Measurements from ENCODE around the gene RIMBP2. TPM values are rescaled to one million over a fixed set of nuclear protein-coding genes. Genes with fewer than 3 reads are reported as not detected.
"Not testable (repeated sequence)": the region's sequence is repeated elsewhere in the genome, so short reads cannot be mapped to it uniquely, and the experiment has no call there.

Gene RIMBP2
- total RNA-seq, 1 experiment from 2014 or later = 2.1 TPM

- DNase-seq = no peak
- H3K4me3 ChIP-seq (ENCODE audit: insufficient read depth, low read depth, low read length) = no peak overlapping the region
- no peaks in the 10 kb centered on the region for H3K27me3 ChIP-seq (ENCODE audit: control insufficient read depth, insufficient read depth, low read length)
- no peaks in the 10 kb centered on the region for H3K36me3 ChIP-seq (replicated peaks; ENCODE audit: control insufficient read depth, insufficient read depth, low read length)
These were observed 28.2 kb upstream of the RIMBP2 start for GRCh38 chr12:130744274-130744673.

GRCh38 chr12:130743606-130744005 is 27.5 kb upstream of the RIMBP2 start:
- H3K36me3 ChIP-seq (replicated peaks; ENCODE audit: control insufficient read depth, insufficient read depth, low read length) = no peaks in the 10 kb centered on the region
- no peaks in the 10 kb centered on the region for H3K27me3 ChIP-seq (ENCODE audit: control insufficient read depth, insufficient read depth, low read length)
- DNase-seq = no peak
- H3K4me3 ChIP-seq (ENCODE audit: insufficient read depth, low read depth, low read length) = no peak overlapping the region

GRCh38 chr12:130743176-130743575 is 27.1 kb upstream of the RIMBP2 start:
- no peak overlapping the region for H3K4me3 ChIP-seq (ENCODE audit: insufficient read depth, low read depth, low read length)
- no peak for DNase-seq
- no peaks in the 10 kb centered on the region for H3K36me3 ChIP-seq (replicated peaks; ENCODE audit: control insufficient read depth, insufficient read depth, low read length)
- H3K27me3 ChIP-seq (ENCODE audit: control insufficient read depth, insufficient read depth, low read length) = no peaks in the 10 kb centered on the region

GRCh38 chr12:130742716-130743115 is 26.6 kb upstream of the RIMBP2 start:
- no peaks in the 10 kb centered on the region for H3K36me3 ChIP-seq (replicated peaks; ENCODE audit: control insufficient read depth, insufficient read depth, low read length)
- no peak overlapping the region for H3K4me3 ChIP-seq (ENCODE audit: insufficient read depth, low read depth, low read length)
- DNase-seq = no peak
- H3K27me3 ChIP-seq (ENCODE audit: control insufficient read depth, insufficient read depth, low read length) = no peaks in the 10 kb centered on the region

GRCh38 chr12:130742112-130742511 is 26.0 kb upstream of the RIMBP2 start:
- Histone ChIP-seq H3K36me3 (replicated peaks; ENCODE audit: control insufficient read depth, insufficient read depth, low read length) (no peaks in the 10 kb centered on the region), H3K27me3 (ENCODE audit: control insufficient read depth, insufficient read depth, low read length) (no peaks in the 10 kb centered on the region), H3K4me3 (ENCODE audit: insufficient read depth, low read depth, low read length) (no peak overlapping the region)
- no peak for DNase-seq

- H3K36me3 ChIP-seq (replicated peaks; ENCODE audit: control insufficient read depth, insufficient read depth, low read length) = no peaks in the 10 kb centered on the region
- no peaks in the 10 kb centered on the region for H3K27me3 ChIP-seq (ENCODE audit: control insufficient read depth, insufficient read depth, low read length)
- DNase-seq = no peak
- no peak overlapping the region for H3K4me3 ChIP-seq (ENCODE audit: insufficient read depth, low read depth, low read length)
These were observed 23.5 kb upstream of the RIMBP2 start for GRCh38 chr12:130739571-130739970.

- not testable (repeated sequence) for H3K36me3 ChIP-seq (replicated peaks; ENCODE audit: control insufficient read depth, insufficient read depth, low read length); H3K27me3 ChIP-seq (ENCODE audit: control insufficient read depth, insufficient read depth, low read length); DNase-seq; H3K4me3 ChIP-seq (ENCODE audit: insufficient read depth, low read depth, low read length)
These were observed 22.3 kb upstream of the RIMBP2 start for GRCh38 chr12:130738403-130738802.

- H3K36me3 ChIP-seq (replicated peaks; ENCODE audit: control insufficient read depth, insufficient read depth, low read length) = no peaks in the 10 kb centered on the region
- H3K4me3 ChIP-seq (ENCODE audit: insufficient read depth, low read depth, low read length) = no peak overlapping the region
- H3K27me3 ChIP-seq (ENCODE audit: control insufficient read depth, insufficient read depth, low read length) = no peaks in the 10 kb centered on the region
- DNase-seq = no peak
These were observed 21.6 kb upstream of the RIMBP2 start for GRCh38 chr12:130737731-130738130.

GRCh38 chr12:130729344-130729743 is 13.2 kb upstream of the RIMBP2 start:
- no peak for DNase-seq
- Histone ChIP-seq H3K4me3 (ENCODE audit: insufficient read depth, low read depth, low read length) (no peak overlapping the region), H3K27me3 (ENCODE audit: control insufficient read depth, insufficient read depth, low read length) (no peaks in the 10 kb centered on the region; the same call in 1 of the 2 replicates), H3K36me3 (replicated peaks; ENCODE audit: control insufficient read depth, insufficient read depth, low read length) (no peaks in the 10 kb centered on the region)

- DNase-seq = no peak
These were observed 12.3 kb upstream of the RIMBP2 start for GRCh38 chr12:130728158-130729058.

GRCh38 chr12:130719263-130719859 is 3.3 kb upstream of the RIMBP2 start:
- no peak for DNase-seq
- Histone ChIP-seq H3K36me3 (replicated peaks; ENCODE audit: control insufficient read depth, insufficient read depth, low read length) (no peaks in the 10 kb centered on the region), H3K4me3 (ENCODE audit: insufficient read depth, low read depth, low read length) (no peak overlapping the region), H3K27me3 (ENCODE audit: control insufficient read depth, insufficient read depth, low read length) (peaks cover 36% of the 10 kb centered on the region)

More at GRCh38 chr12:130728158-130729058, 12.3 kb upstream of the RIMBP2 start:
- no peaks in the 10 kb centered on the region; the same call in 1 of the 2 replicates for H3K27me3 ChIP-seq (ENCODE audit: control insufficient read depth, insufficient read depth, low read length)
- H3K4me3 ChIP-seq (ENCODE audit: insufficient read depth, low read depth, low read length) = no peak overlapping the region
- H3K36me3 ChIP-seq (replicated peaks; ENCODE audit: control insufficient read depth, insufficient read depth, low read length) = no peaks in the 10 kb centered on the region

- Histone ChIP-seq H3K36me3 (replicated peaks; ENCODE audit: control insufficient read depth, insufficient read depth, low read length) (no peaks in the 10 kb centered on the region), H3K27me3 (ENCODE audit: control insufficient read depth, insufficient read depth, low read length) (peaks cover 51% of the 10 kb centered on the region), H3K4me3 (ENCODE audit: insufficient read depth, low read depth, low read length) (no peak overlapping the region)
- DNase-seq = no peak
These were observed 1.7 kb upstream of the RIMBP2 start for GRCh38 chr12:130717752-130718151.

GRCh38 chr12:130716969-130717366 is 869 bp upstream of the RIMBP2 start:
- H3K4me3 ChIP-seq (ENCODE audit: insufficient read depth, low read depth, low read length) = peak overlapping the region; percentile 60
- H3K27me3 ChIP-seq (ENCODE audit: control insufficient read depth, insufficient read depth, low read length) = peaks cover 52% of the 10 kb centered on the region
- DNase-seq = no peak
- H3K36me3 ChIP-seq (replicated peaks; ENCODE audit: control insufficient read depth, insufficient read depth, low read length) = no peaks in the 10 kb centered on the region

- Histone ChIP-seq H3K4me3 (ENCODE audit: insufficient read depth, low read depth, low read length) (peak overlapping the region; percentile 60), H3K27me3 (ENCODE audit: control insufficient read depth, insufficient read depth, low read length) (peaks cover 52% of the 10 kb centered on the region), H3K36me3 (replicated peaks; ENCODE audit: control insufficient read depth, insufficient read depth, low read length) (no peaks in the 10 kb centered on the region)
- peak; percentile 75 for DNase-seq
These were observed 725 bp downstream of the RIMBP2 start for GRCh38 chr12:130715150-130715997.
